Stimulated activated CD4-positive, alpha-beta T cell treated with anti-CD3 and anti-CD28 coated beads, Interleukin-15, amount 100 ng/mL, for 1 hour (primary cell): Measurements from ENCODE around the gene SOX15.
"Not testable (repeated sequence)": the region's sequence is repeated elsewhere in the genome, so short reads cannot be mapped to it uniquely, and the experiment has no call there.

Experiments used
- DNase-seq, 2 donors: peaks; one replicate each; pipeline ENCODE4 v3.0.0-alpha.2; 2020; ENCODE audit warnings: low read depth in 1 of 2, low spot score in 1 of 2

SOX15 gene

DNA sequence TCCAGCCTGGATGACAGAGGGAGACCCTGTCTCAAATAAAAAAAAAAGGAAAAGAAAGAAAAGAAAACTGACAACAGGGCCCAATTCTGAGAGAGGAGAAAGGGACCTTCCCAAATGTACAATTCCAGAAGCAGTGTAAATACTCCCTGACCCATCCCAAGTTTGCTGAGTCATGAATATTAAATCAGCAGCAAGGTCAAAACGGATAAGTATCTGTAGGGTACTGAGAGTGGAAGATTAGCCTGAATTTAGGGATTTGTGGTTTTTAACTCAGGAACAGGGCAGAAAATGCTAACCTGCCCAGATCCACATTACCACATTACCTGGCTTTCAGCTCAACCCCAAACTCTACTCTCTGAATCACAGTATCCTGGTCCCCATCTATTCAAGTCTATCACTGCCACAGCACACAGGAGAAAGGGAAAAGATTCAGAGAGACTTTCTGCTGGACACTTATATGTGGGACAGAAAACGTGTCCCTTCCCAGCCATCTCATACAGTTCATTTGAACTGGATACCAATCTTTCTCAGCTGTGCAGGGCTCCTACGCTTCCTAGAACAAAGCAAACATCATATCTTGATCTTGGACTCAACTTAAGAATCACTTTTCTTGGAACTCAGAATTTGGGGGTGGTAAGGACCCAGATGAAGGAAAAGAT, 21.9 kb upstream of the SOX15 start:
- DNase-seq, result no peak

DNA sequence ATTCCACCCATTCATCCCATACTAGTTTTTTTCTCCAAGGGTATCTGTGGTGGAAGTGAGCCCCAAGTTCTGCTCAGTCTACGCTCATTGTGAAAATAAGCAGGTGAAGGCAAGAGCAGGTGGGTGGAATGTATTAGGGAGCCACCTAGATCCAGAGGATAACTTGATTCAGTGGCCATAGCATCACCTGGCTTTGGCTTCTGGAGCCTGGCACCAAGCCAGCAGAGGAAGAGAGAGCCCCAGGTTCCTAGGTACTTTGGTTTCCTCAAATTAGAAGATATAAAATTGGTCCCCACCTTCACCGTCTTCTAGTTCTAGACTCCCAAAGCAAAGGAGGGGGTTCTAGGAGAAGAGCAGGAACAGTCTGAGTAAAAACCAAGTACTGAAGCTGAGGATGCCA, 20.7 kb upstream of the SOX15 start:
- no peak for DNase-seq

DNA sequence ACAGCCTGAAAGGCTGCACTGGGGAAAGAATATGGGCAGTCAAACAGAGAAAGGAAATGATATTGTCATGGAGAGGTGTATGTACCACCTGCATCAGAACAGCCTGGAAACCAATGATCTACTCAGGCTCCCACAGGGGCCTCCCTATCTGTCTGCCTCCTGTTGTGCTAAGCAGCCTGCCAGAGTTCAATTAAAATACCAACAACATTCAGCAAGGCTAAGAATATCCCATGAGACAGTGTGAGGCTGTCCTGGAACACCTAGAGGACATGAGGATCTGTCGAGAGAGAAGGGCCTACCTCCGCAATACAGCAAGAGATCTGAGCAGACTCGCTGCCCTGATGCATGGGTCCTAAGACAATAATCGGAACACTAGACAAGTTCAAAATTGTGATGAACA, 16.4 kb upstream of the SOX15 start:
- no peak for DNase-seq

DNA sequence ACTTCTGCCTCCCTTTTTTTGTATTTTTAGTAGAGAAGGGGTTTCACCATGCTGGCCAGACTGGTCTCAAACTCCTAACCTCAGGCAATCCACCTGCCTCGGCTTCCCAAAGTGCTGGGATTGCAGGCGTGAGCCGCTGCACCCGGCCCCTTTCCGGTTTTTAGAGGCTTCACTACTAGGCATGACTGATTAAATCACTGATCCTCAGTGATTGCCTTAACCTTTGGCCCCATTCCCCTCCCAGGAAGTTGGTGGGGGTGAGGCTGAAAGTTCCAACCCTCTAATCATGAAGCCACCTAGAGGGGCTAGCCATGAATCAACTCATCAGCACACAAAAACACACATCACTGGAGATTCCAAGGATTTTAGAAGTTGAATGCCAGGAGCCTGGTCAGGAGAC, 7.7 kb upstream of the SOX15 start:
- DNase-seq, result not testable (repeated sequence)

DNA sequence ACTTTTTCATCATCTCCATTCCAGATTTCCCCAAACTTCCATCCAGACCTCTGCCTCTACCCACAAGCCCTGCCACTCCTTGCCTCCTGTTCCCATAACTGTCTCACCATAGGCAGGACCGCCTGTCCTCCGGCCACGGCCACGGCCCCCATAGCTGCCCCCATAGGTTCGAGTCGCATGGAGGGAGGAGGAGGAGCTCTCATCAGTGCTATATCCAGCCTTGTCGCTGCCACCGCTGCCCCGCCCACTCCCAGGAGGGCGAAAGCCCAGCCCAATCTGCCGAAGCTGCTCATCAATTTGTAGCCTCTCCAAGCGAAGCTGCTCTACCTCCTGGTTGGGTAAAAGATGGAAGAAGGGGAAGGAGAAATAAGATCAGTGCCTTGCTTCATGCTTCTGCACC, 3.4 kb upstream of the SOX15 start:
- no peak for DNase-seq

DNA sequence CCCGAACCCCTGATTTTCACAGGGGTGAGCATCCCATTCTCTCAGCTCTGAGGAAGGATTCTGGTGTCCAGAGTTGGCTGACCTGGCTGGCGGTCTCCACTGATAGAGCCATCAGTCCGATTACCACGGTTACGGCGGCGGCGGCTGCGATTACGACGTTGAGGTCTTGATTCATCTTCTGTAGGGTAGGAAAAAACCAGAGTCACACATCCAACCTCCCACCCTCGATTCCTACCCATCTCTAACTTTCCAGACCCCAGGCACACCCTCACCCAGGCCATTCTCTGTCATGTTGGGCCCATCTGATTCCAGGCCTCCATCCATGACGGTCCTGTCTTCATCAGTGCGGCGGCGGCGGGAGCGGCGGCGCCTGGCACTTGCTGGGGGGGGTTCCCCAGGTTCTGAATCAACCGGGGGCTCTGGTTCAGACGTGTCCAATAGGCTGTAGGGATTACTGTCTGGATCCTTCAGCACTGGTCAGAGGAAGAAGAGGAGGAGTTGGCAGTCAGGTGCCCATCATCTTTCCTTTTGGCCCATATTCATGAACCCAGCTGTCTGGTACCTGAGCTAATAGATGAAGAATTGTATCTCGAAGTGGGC, 2.6 kb upstream of the SOX15 start:
- DNase-seq, result no peak

DNA sequence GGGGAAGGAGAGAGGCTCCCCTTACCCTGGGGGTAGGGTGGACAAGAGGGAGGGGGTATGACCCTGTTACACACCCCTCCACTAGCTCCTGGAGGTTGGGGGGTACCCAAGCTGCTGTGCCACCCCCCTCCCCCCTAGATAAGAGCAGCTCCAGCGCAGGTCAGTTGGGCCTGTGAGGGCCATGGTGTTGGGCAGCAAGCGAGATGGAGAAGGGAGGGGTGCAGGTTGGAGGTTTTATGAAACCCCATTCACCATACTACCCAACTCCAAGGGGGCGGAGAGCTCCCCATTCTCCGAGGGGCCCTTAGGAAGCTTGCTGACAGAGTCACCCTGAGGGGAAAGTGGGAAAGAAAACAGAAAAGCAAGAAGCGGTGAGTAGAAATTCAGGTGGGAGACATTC, 1.7 kb upstream of the SOX15 start:
- DNase-seq, result no peak

DNA sequence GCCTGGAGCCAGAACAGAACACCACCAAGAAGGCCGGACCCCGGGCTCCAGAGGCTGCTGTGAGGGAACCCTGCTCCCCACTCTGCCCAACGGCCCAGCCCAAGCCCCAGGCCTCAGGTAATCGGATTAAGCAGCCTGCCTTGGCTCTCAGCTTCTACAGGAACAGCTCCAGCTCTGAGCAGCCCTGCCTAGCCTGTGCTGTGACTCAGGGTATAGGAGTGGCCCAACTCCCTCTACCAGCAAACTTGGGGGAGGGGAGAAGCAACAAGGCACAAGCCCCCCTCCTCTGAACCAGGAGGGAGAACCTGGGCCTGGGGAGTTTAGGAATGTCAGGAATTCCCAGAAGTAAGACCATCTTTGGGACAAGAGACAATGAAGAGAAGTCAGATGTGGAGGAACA, 849 bp upstream of the SOX15 start:
- no peak for DNase-seq

DNA sequence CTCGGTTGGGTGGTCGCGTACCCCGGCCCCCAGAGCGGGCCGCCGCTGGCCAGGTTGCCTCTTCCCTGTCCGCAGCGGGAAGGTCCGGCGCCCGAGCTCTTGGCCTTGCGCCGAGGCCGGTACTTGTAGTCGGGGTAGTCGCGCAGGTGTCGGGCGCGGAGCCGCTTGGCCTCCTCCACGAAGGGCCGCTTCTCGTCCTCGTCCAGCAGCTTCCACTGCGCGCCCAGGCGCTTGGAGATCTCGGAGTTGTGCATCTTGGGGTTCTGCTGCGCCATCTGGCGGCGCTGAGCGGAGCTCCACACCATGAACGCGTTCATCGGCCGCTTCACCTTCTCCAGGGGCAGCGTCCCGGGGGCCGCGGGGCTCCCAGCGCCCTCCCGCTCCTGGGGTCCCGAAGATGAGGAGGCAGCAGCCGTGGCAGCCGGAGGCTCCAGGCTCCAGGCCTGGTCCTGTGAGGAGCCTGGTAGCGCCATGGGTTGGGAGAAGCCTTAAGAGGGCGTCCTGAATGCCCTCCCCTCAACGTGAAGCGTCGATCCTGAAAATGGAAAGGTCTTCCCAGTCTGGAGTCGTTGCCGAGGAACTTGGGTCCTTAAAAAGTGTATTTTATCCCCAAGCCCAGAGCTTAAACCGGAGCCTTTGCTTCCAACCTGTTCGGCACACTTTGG, 558 bp downstream of the SOX15 start:
- peak; percentile 34 to 57 for DNase-seq

DNA sequence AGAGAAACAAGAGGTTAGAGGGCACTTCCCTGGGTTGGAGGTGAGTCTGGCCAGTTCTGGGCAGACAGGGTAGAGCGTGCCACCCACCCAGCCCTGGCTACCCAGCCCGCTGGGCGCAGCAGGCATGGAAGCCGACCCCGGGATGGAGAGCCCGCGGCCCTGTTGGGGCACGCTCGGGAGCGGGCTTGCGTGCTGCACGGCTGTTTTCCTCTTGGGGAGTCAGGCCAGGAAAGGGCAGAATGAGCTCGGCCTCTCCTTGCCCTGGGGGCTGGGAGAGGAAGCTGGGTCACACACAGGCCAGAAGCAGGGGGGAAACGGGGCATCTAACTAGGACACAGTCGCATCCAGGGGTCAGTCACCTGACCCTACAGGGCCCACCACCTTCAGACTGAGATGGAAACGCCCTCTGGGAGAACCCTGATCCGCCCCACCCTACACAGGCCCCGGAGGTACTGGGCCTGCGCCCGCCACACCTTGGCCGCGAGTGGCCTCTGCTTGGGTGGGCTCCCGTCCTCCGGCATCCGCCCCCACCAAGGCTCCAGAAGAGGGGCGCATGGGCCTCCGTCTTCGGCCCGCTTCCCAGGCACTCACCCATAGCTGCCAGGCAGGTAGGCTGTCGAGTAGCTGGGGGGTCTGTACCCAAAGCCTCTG, 1.2 kb downstream of the SOX15 start:
- no peak for DNase-seq

DNA sequence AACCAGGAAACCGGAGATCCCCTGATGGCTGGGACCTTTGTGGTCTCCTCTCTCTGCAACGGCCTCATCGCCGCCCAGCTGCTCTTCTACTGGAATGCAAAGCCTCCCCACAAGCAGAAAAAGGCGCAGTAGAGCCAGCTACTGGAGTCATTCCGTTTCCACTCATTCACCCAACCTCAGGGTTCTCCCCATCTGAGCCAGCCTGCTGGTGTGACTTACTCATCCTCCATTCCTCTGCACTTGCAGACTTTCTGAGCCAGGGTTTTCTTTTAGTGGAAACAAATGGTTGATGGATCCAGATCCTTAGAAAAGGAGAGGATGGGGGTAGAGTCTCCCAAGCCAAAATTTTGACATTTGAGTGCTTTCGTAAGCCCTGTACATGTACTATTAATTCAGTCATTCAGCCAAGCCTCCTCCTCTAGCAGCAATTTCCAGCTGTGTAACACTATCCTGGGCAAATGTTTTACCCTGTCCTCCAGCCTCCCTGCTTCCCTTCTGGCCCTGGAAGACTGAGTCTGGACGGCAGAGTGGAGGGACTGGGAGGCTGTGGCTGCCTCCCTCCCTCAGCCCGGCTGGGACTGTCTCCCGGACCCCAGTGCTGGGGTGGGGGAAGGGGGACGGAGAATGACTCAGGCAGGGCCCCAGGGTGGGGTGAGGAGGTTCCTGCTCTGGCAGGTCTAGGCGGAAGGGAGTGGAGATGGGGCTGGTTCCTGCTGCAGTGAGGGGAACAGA, 2.3 kb downstream of the SOX15 start:
- DNase-seq, result no peak

DNA sequence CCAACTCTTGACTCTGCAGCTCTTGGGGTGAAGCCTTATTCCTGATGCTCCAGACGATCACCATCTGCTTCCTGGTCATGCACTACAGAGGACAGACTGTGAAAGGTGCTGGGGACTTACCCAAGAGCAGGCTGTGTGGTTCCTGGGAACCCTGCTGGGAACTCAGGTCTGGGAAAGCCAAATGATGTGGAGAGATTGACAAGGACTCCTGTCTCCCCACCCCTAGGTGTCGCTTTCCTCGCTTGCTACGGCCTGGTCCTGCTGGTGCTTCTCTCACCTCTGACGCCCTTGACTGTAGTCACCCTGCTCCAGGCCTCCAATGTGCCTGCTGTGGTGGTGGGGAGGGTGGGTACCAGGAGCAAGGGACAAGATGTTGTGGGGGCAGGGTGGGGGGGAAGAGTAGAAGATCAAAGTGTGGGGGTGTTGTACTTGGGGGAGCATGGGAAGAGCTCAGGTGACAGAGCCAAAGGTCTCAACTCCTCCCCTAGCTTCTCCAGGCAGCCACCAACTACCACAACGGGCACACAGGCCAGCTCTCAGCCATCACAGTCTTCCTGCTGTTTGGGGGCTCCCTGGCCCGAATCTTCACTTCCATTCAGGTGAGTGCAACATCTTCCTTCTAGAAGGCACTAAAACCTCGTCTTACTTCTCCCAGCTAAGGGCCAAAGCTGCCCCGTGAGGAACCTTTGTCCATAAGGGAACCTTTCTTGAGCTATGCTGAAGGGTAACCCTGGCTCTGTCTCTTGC, 3.0 kb downstream of the SOX15 start:
- no peak for DNase-seq

DNA sequence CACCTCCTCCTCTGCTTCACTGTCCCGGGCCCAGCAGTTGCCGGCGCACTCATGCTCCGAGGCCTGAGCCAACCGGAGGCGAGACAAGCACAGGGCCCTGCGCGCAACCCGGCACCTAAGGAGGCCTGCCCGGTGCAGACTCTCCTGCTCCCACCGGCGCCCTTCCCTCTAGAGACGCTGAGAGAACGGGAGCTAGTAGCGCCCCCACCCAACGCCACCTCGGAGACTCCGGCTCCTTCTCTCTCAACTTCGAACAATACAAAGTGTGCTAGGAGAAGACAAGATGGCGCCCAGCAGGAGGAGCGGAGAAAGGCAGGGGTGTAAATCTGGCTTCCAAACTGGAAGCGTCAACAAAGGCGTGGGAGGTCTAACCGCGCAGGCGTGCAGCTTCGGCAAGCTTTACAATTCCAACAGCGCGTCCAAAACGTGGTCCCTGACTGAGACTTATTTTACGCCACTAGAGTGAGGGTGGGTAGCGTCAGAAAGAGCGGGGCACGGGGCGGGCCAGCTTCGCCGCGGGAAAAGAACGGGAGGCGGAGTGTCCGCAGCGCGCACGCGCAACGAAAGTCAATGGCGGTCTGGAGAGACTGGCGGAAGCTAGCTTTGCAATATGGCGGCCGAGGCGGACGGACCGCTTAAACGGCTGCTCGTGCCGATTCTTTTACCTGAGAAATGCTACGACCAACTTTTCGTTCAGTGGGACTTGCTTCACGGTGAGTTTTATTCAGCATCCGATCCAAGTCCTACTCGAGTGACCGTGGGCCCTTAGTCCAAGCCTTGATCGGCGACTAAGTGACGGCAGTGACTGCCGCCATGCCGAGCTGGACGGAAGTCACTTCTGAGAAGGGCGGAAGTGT, 6.4 kb downstream of the SOX15 start, which contains the start of gene MPDU1:
MPDU1 (plus strand) TSS at position 600 of the 857 bp plus-strand sequence; CDS start at position 611, 11 bp downstream.
- peak; percentile 91 for DNase-seq

DNA sequence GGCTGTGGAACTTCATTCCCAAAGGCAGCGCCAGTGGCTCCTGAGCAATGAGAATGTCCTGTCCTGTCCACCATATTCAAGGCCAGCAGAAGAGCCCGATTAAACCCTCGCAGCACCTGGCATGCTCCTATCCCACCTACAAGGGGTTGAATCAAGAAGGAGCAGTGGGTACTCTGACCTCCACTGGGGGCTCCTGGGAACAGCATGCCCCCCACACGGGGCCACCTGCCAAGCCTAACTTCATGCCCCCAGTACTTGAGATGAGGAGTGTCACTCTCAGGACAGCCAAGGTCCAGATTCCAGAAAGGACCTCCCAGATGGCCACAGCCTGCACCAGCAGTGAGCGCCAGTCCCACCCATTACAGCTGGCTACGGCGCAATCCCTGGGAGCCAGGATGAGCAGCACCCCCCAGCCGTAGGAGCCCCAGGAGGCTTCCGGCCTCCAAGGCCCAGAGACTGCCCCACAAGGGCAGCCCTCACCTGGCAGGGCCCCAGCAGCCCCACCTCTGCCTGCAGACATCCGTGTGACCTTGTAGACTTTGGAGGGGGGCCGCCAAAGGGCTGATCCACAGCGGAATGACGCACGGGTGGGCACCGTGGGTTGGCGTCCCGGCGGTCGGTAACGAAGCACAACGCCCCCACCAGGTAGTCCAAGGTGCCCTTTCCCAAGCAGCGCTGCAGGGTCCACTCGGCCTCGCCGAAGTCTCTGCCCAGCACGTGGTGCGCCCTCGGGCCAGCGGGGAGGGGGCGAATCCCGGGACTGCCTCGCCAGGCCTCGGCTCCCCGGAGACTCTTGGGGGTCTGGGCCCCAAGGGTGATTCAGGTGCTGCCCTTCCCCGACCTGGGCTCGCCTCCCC, 7.3 kb downstream of the SOX15 start:
- no peak for DNase-seq

DNA sequence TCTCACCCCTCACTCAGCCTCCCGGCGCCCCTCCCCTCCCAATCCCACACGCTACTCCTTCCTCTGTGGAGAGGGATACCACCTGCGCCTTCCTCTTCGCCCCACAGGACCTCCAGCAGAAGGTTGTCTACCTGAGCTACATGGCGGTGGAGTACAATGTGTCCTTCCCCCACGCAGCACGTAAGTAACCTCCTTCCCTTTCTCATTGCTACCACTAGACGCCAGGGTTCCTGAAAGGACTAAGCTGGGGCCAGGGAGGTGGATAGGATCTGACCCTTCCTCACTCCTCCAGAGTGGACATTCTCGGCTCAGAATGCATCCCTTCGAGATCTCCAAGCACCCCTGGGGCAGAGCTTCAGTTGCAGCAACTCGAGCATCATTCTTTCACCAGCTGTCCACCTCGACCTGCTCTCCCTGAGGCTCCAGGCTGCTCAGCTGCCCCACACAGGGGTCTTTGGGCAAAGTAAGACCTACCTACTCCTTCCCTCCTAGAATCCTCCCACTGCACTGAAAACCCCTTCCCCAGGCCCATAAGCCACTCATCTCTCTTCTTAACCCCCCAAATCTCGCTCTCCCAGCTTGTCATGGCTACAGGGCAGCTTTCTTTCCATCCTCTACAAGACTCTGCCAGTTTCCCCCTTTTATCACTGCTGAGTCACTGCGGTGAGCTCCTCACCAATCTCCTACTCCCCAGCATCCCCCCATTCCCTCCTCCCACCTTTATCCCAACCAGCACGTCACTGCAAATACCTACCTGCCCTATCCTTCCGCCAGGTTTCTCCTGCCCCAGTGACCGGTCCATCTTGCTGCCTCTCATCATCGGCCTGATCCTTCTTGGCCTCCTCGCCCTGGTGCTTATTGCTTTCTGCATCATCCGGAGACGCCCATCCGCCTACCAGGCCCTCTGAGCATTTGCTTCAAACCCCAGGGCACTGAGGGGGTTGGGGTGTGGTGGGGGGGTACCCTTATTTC, 9.0 kb downstream of the SOX15 start:
- DNase-seq, result no peak

DNA sequence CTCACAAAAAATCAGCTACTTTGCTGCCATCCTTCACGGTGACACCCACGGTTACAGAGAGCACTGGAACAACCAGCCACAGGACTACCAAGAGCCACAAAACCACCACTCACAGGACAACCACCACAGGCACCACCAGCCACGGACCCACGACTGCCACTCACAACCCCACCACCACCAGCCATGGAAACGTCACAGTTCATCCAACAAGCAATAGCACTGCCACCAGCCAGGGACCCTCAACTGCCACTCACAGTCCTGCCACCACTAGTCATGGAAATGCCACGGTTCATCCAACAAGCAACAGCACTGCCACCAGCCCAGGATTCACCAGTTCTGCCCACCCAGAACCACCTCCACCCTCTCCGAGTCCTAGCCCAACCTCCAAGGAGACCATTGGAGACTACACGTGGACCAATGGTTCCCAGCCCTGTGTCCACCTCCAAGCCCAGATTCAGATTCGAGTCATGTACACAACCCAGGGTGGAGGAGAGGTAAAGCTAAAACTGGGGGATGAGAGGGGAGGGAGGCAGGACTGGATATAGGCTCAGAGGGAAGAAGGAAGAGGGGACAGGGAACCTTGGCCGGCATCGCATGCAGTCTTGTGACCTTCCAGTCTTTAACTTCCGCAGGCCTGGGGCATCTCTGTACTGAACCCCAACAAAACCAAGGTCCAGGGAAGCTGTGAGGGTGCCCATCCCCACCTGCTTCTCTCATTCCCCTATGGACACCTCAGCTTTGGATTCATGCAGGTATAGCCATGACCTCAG, 9.9 kb downstream of the SOX15 start:
- no peak for DNase-seq
